Stimulated activated CD4-positive, alpha-beta T cell treated with anti-CD3 and anti-CD28 coated beads, Interleukin-12 subunit alpha, Interleukin-12 subunit beta, amount 100 ng/mL, for 24 hours (primary cell): ENCODE data around the gene RORC.

Experiments used
- DNase-seq, 2 experiments: peaks; one replicate each; pipeline ENCODE4 v3.0.0-alpha.2; 2020; ENCODE audit warnings: low read depth in 2 of 2

The RORC gene

GRCh38 chr1:151847867-151848596 is 16.4 kb upstream of the RORC start:
- DNase-seq, result no peak

GRCh38 chr1:151846686-151847237 is 15.2 kb upstream of the RORC start:
- DNase-seq, result no peak

DNA sequence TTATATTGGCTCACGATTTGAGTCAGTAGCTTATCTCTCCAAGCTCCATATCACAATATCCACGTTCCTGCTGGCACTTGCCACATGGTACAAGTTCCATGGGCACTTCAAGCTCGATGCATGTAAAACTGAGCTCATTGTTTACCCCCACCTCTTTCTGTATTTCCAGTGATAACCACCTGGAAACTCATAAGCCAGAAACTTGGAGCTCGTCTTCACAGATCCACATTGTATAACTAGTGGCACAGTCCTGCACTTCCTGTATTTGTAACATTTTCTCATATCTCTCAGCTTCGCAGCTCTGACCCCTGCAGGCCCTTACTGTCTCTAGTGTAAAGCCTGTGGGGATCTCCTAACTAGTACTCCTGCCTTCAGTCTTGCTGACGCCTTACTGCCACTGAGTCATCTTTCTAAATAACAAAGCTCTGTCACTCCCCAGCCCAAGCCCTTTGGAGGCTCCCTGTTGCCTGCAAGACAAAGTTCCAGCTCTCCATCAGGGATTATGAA is 14.5 kb upstream of the RORC start:
- DNase-seq, result no peak

DNA sequence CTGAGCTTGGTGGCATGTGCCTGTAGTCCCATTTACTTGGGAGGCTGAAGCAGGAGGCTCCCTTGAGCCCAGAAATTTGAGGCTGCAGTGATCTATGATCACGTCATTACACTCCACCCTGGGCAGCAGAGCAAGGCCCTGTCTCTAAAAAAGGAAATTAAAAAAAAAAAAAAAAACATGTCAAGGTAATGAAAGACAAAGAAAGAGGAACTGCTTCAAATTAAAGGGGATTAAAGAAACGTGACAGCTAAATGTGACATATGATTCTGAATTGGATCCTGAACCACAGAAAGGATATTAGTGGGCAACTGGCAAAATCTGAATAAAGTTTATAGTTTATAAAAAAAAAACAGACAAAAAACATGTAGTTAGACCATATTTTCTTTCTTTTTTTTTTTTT is 11.8 kb upstream of the RORC start:
- no peak for DNase-seq

DNA sequence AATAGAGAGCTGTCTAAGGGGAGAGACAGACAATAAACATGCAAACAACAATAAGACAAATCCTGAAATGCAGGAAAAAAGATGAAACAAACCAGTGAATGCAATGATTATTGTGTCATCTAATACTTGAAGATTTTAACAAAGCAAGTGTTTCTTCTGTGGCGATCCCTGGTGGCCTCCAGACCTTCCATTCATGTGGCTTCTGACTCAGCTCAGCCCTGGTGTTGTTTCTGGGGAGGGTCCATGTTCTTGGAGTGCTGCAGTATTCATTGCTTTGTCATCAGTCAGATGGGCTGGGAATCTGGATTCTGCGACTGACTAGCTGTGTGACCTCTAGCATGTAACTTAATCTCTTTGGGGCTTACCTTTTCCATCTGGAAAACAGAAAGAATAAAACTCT is 9.5 kb upstream of the RORC start:
- no peak for DNase-seq

DNA sequence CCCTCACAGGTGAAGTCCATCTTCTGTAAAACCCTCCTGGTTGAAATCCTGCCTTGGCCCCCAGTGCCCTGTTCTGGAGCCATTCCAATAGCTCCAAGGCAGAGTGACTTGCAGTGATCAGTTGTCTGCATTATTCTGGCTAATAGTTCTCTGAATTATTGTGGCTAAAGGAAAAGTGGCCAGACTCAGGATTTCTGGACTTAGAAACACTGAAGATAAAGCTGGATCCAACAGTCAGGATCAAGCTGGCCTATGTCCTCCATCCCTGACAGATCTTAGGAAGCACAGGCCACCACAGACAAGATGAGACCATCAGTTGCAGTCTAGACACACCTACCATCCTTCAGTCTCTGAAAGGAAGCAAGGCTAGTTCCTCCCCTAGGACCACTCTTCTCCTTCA is 8.8 kb upstream of the RORC start:
- no peak for DNase-seq

- DNase-seq, result peak; percentile 42 to 65
These were observed 8.1 kb upstream of the RORC start, which contains the start of gene C2CD4D for GRCh38 chr1:151839457-151840403. C2CD4D (minus strand) TSS chr1:151839820; CDS start chr1:151838989, 831 bp downstream.

DNA sequence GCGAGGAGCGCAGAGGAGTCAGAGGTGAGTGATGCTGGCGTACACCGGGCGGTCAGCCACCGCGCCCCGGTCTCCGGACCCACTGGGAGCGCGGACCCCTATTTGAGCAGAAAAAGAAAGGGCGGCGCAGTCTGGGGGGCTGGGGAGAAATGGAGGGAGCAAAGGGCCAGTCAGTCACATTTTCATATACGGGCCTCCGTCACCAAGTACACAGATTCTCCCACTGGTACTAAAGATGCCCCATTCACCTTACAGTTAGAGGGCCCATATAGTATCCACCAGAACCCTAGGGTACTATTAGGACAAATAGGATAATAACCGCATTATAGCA is 7.4 kb upstream of the RORC start:
- no peak for DNase-seq

DNA sequence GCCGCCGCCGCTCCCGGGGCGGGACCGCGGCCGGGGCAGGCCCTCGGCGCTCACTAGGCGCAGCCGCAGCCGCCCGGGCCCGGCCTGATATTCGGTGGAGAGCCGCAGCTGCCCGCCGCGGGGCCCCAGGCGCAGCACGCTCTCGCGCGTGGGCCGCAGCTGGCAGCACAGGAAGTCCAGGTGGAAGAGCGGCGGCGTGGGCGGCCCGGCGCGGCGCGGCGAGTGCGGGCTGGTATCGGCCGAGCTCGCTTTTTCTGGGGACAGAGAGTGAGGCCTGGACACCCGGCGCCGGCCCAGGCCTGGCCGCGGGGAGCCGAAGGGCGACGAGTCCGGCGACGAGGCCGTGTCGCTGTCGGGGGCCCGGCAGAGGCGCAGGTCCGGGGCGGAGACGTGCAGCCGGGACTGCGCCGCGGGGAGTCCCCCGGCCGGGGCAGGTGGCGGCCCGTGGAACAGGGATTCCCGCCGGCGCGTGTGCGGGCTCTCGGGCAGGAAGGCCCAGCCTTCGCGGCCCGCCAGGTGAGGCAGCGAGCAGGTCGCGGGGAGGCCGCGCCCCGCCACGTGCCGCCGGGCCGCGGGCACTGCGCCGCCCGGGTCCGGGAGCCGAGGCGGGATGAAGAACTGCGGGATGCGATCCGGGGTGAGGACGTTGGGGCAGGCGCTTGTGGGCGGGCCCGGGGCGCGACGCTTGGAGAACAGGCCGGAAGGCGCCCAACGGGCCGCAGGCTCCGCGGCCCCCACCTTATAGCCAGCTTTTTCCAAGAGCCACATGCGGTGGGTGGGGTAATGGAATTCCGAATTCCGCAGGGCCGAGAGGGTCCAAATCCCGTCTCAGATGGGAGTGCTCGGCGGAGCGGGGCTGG is 6.8 kb upstream of the RORC start:
- no peak for DNase-seq

DNA sequence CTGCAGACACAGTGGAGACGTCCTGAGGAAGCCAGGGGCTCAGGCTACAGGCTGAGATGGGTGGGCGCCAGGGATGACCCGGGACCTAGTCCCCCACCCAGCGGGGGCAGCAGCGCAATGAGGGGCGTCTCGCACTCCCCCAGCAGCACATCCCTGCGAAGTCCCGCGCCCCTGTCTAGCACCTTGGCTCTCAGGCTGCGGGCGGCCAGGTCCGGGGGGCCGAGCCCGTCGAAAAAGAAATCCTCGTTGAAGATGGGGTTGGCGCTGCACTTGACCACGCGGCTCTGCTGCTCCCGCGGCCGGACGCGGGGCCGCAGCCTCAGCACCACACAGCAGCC is 6.3 kb upstream of the RORC start:
- no peak for DNase-seq

GRCh38 chr1:151837197-151837596 is 5.6 kb upstream of the RORC start:
- no peak for DNase-seq

DNA sequence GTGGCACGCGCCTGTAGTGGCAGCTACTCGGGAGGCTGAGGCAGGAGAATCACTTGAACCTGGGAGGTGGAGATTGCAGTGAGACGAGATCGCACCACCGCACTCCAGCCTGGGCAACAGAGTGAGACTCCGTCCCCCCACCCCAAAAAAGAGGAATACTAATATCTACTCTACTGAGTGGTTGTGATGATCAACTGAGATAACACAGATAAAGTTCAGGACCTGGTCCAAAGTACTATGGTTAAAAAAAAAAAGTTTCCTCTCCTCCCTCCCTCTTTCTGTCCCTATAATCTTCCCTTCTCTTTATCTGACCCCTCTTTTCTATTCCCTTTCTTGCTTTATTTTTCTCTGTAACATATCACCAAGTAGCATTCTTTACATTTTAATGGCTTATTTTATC is 4.0 kb upstream of the RORC start:
- DNase-seq, result no peak

GRCh38 chr1:151834239-151834638 is 2.6 kb upstream of the RORC start:
- DNase-seq, result no peak

GRCh38 chr1:151833172-151833900 is 1.7 kb upstream of the RORC start:
- no peak for DNase-seq

- no peak for DNase-seq
These were observed 847 bp upstream of the RORC start for GRCh38 chr1:151832318-151832980.

- no peak for DNase-seq
These were observed 378 bp downstream of the RORC start for GRCh38 chr1:151831256-151831591.

- DNase-seq, result no peak
These were observed 1.5 kb downstream of the RORC start for GRCh38 chr1:151830055-151830454.

DNA sequence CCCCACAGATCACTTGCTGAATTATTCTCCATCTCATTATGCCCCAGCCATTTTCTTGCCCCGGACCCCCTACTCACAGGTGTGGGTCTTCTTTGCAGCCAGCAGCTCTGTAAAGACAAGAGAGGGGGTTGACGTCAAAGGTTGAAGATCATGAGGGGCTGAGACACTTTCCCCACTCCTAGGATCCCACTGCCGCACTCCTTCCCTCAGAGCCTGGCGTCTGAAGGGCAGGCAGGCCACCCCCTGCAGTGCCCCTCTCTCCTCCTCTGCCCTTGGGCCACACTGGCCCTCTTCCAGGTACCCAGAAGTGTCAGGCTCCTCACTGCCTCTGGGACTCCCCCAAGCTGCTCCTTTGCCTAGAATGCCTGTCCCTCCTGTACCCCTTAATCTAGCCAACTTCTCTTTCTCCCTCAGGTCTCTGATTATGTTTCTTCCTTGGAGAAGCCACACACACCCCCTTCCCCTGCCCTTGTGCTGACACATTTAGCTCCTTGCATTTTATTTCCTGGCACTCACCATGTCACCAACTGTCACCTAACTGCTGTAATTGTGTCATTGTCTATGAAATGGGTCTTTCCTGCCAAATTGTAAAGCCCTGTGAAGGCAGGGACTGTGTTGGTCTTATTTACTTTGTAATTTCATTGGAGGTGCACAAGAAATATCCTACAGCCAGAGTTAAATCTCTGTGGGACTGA is 2.1 kb downstream of the RORC start:
- no peak for DNase-seq

GRCh38 chr1:151828921-151829320 is 2.7 kb downstream of the RORC start:
- DNase-seq, result no peak

DNA sequence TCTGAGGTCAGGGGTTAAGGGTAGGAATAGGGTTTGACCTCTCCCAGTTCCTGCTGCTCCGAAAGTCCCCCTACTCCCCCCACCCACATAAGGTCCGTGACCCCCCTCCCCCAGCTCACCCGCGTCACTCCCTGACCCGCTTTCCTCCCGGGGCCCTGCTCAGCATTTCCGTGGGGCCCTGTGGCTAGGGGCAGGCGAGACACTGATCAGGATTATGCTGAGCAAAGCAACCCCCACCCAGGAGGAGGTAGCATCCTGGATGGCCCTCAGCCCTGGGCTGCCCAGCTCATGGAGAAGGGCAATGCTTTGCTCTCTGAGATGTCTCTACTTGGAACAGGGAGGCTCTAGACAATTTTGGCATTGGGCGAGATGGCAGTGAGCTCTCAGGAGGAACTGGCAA is 3.7 kb downstream of the RORC start:
- no peak for DNase-seq
